ENCODE results near the gene ADPRM.

The ADPRM gene

GRCh38 chr17:10742431-10742830 lies 45.0 kb downstream of the ADPRM start:
- no peak for DNase-seq

GRCh38 chr17:10743316-10744009 lies 46.1 kb downstream of the ADPRM start:
- no peak for DNase-seq

- no peak for DNase-seq
These were observed 47.2 kb downstream of the ADPRM start for GRCh38 chr17:10744501-10745000.

- no peak for DNase-seq
These were observed 47.8 kb downstream of the ADPRM start for GRCh38 chr17:10745231-10745630.

- no peak for DNase-seq
These were observed 51.3 kb downstream of the ADPRM start for GRCh38 chr17:10748531-10749181.

GRCh38 chr17:10750210-10750609 lies 52.8 kb downstream of the ADPRM start:
- no peak for DNase-seq

GRCh38 chr17:10751563-10751962 lies 54.2 kb downstream of the ADPRM start:
- DNase-seq: no peak

GRCh38 chr17:10752696-10753095 lies 55.3 kb downstream of the ADPRM start:
- DNase-seq: no peak

GRCh38 chr17:10754109-10754508 lies 56.7 kb downstream of the ADPRM start:
- DNase-seq: no peak

GRCh38 chr17:10754861-10755591 lies 57.6 kb downstream of the ADPRM start:
- no peak for DNase-seq

GRCh38 chr17:10755592-10756127 lies 58.3 kb downstream of the ADPRM start:
- DNase-seq: no peak

- DNase-seq: no peak
These were observed 58.8 kb downstream of the ADPRM start for GRCh38 chr17:10756185-10756584.

- DNase-seq: no peak
These were observed 59.2 kb downstream of the ADPRM start for GRCh38 chr17:10756619-10757018.

- no peak for DNase-seq
These were observed 59.7 kb downstream of the ADPRM start for GRCh38 chr17:10757067-10757466.

- DNase-seq: no peak
These were observed 60.3 kb downstream of the ADPRM start for GRCh38 chr17:10757647-10758046.

GRCh38 chr17:10758062-10758461 lies 60.7 kb downstream of the ADPRM start:
- DNase-seq: no peak
